Heart right ventricle (tissue), 16 donors: ENCODE measurements around the gene ANKRD33B. TPM values are rescaled to one million over a fixed set of nuclear protein-coding genes. Genes with fewer than 3 reads are reported as not detected.

ENCODE experiments used
- ATAC-seq, 8 donors: fragments of 200-7000 bp; cut with Tn5 transposase; one replicate each; pipeline ENCODE4 v1.9.1; 2020; ENCODE audit warnings: mild to moderate bottlenecking in 8 of 8, moderate library complexity in 8 of 8, moderate number of reproducible peaks in 1 of 8
- DNase-seq, 2 donors: peaks; one replicate each; pipeline ENCODE4 v3.0.0-alpha.2; 2020
- H3K27ac ChIP-seq, 10 donors: fragments of 200-600 bp; sonication (generic) in 2 of 10; one replicate each; pipeline versions ENCODE4 v1.5.0 to v1.8.0; 2020 to 2022; ENCODE audit warnings: mild to moderate bottlenecking in 3 of 10
- H3K27me3 ChIP-seq, 7 donors: fragments of 200-600 bp; one replicate each; pipeline ENCODE4 v1.8.0; 2021 to 2022; ENCODE audit warnings: mild to moderate bottlenecking in 2 of 7
- H3K36me3 ChIP-seq, 9 donors: fragments of 200-600 bp; sonication (generic) in 1 of 9; one replicate each; pipeline versions ENCODE4 v1.5.0 to v1.8.0; 2020 to 2022; ENCODE audit warnings: mild to moderate bottlenecking in 2 of 9
- H3K4me1 ChIP-seq, 9 donors: fragments of 200-600 bp; sonication (generic) in 1 of 9; one replicate each; pipeline versions ENCODE4 v1.5.0 to v1.8.0; 2020 to 2022; ENCODE audit warnings: mild to moderate bottlenecking in 4 of 9
- H3K4me3 ChIP-seq, 10 donors: fragments of 200-600 bp; sonication (generic) in 2 of 10; one replicate each; pipeline versions ENCODE4 v1.5.0 to v1.8.0; 2020 to 2022; ENCODE audit warnings: mild to moderate bottlenecking in 7 of 10, moderate library complexity in 2 of 10
- H3K9me3 ChIP-seq, 11 donors: fragments of 200-600 bp in 10 of 11; sonication (generic) in 2 of 11; one replicate each; pipeline versions ENCODE4 v1.5.0 to v1.8.0; 2013 to 2022; ENCODE audit warnings: mild to moderate bottlenecking in 2 of 11, control low read depth in 1 of 11, moderate library complexity in 1 of 11
- CTCF ChIP-seq, 9 donors: fragments of 200-600 bp; sonication (generic) in 2 of 9; IDR thresholded peaks; one replicate each; pipeline versions ENCODE4 v1.5.0 to v1.8.0; 2021 to 2022; ENCODE audit warnings: antibody characterized with exemption in 9 of 9, mild to moderate bottlenecking in 5 of 9, moderate library complexity in 1 of 9
- WGBS, 2 donors: extraction: QIAGEN DNeasy Blood & Tissue Kit; methylation state at CpG; one replicate each; pipeline ENCODE4 v1.1.7; 2013; ENCODE audit warnings: inconsistent platforms in 1 of 2; 5-methylcytosine and 5-hydroxymethylcytosine counted together
- intact Hi-C, 10 donors: fragments of 100-400 bp; cut with DNase I; formaldehyde crosslinking; loops; one replicate each; pipeline versions ENCODE4 v1.11.1 to v1.14.2; 2022
- polyA plus RNA-seq, 2 donors: library from polyadenylated mRNA; stranded (reverse); fragments of 200-250 nt; gene quantifications; one replicate each; pipeline ENCODE4 v1.2.3, GENCODE V29; 2013
- total RNA-seq, 10 donors: library from RNA; stranded (reverse); fragmentation: NEBNext Ultra II Directional in 3 of 10; extraction: Animal tissue kit (Norgen Biotek cat#: 25700) in 3 of 10; gene quantifications; one replicate each; pipeline versions ENCODE4 v1.2.1 to v1.2.4, GENCODE V29; 2021 to 2023
- donor health status: Arrhythmogenic right ventricular cardiomyopathy.
- donor health status: ischemic (EF 13 %, LVEDD 7.1; RV severe dilation, severe dysfunction).
- donor health status: healthy with polysubstance abuse.
- donor health status: DM: no; HTN: yes; CAD: no.
- donor health status: DM: no; HTN: no; CAD: no.
- donor health status: ischemic (EF 25% LVEDD 6.9; RV normal size, moderate dysfunction).
- donor health status: ischemic (EF 25% LVEDD 5.7; RV mildly dilated, moderate dysfunction).
- donor health status: healthy.
- donor health status: DM: yes; HTN: yes; CAD: no.
- donor health status: Ischemic cardiomyopathy.
- donor health status: ischemic (EF 35%, LVEDD 5.7; RV mildly dilated, moderate dysfunction).
- donor health status: nonischemic (EF 11% LVEDD 7.7; RV severe dilation, severe dysfunction).
- donor health status: DM: yes; HTN: yes; CAD: no.
- donor health status: PGD.
- donor health status: ischemic (EF 29% LVEDD 5.4; RV normal size, mild dysfunction).
- donor health status: nonischemic (EF 23%, LVEDD 6.1; RV moderate dilation, normal function).

Gene ANKRD33B
- total and polyA plus RNA-seq, 12 donors = 0.46 to 33.0 (median 13.3) TPM

- Histone ChIP-seq H3K4me3 (peak overlapping the region in 5 of 10 donors; percentile 72 to 80 (median 79)), H3K27ac (peak overlapping the region in 1 of 10 donors; percentile 88)
- 70 to 77% methylated on average over 45 of the region's 45 CpGs for WGBS, 2 donors
Observed at GRCh38 chr5:10562201-10563109, 1.4 kb upstream of the ANKRD33B start.

DNA sequence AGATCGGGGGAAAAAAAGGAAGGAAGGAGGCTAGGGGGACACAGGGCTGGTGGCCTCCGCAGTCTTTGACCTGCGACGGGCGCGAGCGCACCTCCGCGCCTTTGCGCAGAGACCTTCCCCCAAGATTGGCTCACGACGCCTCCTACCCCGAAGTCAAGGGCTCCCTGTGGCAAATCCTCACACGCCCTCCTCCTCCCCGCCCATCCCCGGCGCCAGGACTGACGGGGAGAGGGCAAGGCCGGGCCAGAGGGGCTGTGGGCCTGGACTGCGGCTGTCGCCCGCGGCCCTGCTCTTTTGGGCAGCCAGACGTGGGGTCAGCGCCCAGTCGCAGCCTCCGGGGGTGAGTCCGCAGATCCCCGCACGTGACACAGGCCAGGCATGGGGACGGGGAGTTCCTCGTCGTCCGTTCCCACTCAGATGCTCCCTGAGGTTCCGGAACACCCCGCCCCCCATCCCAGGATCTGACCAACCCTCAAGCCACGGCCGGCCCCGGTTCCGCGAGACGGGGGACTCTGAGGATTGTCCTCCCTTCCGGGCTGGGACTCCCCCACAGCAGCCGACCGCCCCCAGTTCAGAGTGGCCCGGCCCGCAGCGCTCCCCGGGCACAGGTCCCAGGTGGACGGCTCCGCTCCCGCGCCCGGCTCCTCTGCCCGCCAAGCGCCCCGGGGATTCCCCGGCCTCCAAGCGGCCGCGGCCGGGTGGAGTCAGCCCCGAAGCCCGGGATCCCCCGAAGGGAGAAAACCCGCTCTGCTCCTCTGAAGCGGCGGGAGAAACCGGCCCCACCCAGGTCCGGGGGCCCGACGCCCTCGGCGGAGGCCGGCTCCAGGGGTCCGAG lies 543 bp upstream of the ANKRD33B start:
- TF ChIP-seq CTCF (IDR thresholded peaks at IDR 0.05) = no peak
- Histone ChIP-seq H3K4me3 (peak overlapping the region; percentile 50 to 87 (median 78)), H3K27ac (peak overlapping the region; percentile 33 to 89 (median 84)), H3K36me3 (no peaks in the 10 kb centered on the region), H3K4me1 (peaks cover 6 to 51% (median 34%) of the 10 kb centered on the region in 9 donors), H3K9me3 (no peaks in the 10 kb centered on the region), H3K27me3 (peaks cover 0 to 35% (median 0%) of the 10 kb centered on the region in 7 donors)
- peak; percentile 37 to 49 for DNase-seq
- intact Hi-C loops = loop anchor here in 6 of 10 donors (5.0 to 10.0 kb wide), 5 partner anchors 39 to 109 kb away; no protein-coding TSS in a partner anchor
- WGBS, 2 donors = 11 to 12% methylated on average over 75 to 76 of the region's 76 CpGs
- peak; percentile 17 to 56 (median 39) for ATAC-seq

More at GRCh38 chr5:10562201-10563109, 1.4 kb upstream of the ANKRD33B start:
- H3K9me3 ChIP-seq = no peaks in the 10 kb centered on the region
- peaks cover 0 to 35% (median 0%) of the 10 kb centered on the region in 7 donors for H3K27me3 ChIP-seq
- ATAC-seq (no peak), DNase-seq (no peak)
- intact Hi-C loops = loop anchor here in 6 of 10 donors (5.0 to 10.0 kb wide), 5 partner anchors 40 to 108 kb away; no protein-coding TSS in a partner anchor
- no peaks in the 10 kb centered on the region for H3K36me3 ChIP-seq
- peaks cover 6 to 47% (median 30%) of the 10 kb centered on the region in 9 donors for H3K4me1 ChIP-seq
- TF ChIP-seq CTCF (IDR thresholded peaks at IDR 0.05) = no peak

DNA sequence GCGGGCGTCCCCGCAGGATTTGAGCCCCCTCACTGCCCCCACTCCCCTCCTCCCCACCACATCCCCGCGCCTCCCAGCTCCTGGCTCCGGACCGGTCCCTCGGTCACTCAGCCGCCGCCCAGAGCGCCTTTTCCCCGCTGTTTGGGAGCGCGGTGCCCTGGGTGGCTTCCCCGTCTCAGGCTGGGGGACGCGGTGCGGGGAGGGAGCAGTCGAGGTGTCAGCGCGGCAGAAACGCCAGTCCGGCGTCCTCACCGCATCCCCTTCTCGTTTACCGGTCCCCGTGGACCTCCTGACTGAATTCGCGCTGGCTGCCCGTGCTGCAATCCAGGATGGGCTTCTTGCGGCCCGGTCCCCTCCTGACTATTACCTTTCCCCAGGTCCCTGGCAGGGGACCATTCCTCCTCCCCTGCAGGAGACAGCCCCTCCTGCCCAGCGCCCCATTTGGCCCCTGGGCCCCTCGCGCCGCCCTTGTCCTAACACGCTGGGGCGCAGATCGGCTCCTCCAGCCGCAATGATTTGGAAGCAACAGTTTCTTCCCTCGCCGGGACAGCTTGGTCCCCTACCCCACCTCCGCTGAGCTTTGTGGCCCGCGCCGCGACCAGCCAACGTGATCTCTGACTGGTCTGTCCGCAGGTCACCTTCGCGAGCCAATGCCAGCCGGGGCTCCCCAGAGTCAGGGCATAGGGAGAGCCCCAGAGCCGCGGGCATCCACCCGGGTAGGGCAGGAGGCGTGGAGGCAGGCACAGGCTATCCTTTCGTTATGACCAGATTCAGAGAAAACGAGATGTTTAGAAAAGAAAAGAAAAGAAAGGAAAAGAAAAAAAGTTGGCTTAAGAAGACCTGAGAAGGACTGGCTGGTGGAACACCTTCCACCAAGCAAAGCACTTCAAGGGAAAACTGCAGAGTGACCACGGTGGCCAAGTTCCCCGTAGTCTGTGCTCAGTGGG lies 1.2 kb downstream of the ANKRD33B start:
- DNase-seq = peak; percentile 34 to 55

More for the DNA sequence above, 1.2 kb downstream of the ANKRD33B start:
- H3K9me3 ChIP-seq = no peaks in the 10 kb centered on the region
- peak overlapping the region; percentile 50 to 87 (median 78) for H3K4me3 ChIP-seq
- H3K27me3 ChIP-seq = peaks cover 0 to 35% (median 0%) of the 10 kb centered on the region in 7 donors
- intact Hi-C loops = loop anchor here in 7 of 10 donors (5.0 to 10.0 kb wide), 5 partner anchors 37 to 110 kb away; no protein-coding TSS in a partner anchor
- peaks cover 6 to 52% (median 41%) of the 10 kb centered on the region in 9 donors for H3K4me1 ChIP-seq
- WGBS, 2 donors = 2 to 4% methylated on average over 61 of the region's 61 CpGs
- H3K36me3 ChIP-seq = no peaks in the 10 kb centered on the region
- TF ChIP-seq CTCF (IDR thresholded peaks at IDR 0.05) = no peak
- H3K27ac ChIP-seq = peak overlapping the region in 9 of 10 donors; percentile 2 to 89 (median 82)
- peak; percentile 15 to 69 (median 47) for ATAC-seq
